ENCODE data around the gene MACROD1.

DNA sequence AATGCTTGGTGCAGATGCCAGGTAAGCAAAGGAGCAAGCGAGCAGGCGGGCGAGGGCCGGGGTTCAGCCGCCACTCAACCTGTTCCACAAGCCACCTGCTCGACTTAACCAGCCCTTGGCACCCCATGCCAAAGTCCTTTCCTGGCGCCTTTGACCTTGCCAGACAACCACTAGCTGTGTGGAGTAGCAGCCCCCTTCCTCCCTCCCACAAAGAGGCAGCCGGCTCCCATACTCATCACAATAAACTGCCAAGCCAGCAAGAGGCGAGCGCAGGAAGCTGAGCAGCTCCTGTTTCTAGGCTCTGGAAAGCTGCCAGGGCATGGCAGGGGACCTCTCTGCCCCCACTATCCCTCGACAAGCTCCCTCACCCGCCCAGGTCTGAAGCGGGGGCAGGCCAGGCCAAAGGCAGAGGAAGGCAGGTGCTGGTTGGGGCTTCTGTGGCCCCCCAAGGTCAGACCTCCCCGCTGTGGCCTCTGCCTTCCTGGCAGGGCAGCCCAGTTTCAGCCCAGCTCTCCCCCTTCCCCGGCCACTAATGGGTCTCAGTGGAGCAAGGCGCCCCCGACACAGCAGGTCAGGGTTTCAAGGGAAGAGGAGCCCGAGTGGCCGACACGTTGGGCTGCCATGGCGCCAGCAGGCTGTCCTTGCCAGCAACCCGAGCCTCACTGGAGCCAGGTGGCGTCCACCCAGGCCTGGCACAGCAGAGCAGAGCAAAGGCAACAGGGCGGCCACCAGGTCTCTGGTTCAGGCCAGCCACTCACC, 15.3 kb downstream of the MACROD1 start:
- TF ChIP-seq, protein P1, sequence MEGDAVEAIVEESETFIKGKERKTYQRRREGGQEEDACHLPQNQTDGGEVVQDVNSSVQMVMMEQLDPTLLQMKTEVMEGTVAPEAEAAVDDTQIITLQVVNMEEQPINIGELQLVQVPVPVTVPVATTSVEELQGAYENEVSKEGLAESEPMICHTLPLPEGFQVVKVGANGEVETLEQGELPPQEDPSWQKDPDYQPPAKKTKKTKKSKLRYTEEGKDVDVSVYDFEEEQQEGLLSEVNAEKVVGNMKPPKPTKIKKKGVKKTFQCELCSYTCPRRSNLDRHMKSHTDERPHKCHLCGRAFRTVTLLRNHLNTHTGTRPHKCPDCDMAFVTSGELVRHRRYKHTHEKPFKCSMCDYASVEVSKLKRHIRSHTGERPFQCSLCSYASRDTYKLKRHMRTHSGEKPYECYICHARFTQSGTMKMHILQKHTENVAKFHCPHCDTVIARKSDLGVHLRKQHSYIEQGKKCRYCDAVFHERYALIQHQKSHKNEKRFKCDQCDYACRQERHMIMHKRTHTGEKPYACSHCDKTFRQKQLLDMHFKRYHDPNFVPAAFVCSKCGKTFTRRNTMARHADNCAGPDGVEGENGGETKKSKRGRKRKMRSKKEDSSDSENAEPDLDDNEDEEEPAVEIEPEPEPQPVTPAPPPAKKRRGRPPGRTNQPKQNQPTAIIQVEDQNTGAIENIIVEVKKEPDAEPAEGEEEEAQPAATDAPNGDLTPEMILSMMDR (IDR thresholded peaks at IDR 0.05): no peak
- TF ChIP-seq POLR2A (IDR thresholded peaks at IDR 0.05): no peak

Data from Peyer's patch (tissue), 4 donors.